HL-60 (cell line): ENCODE measurements around the gene EEF2KMT.
"Not testable (repeated sequence)": the region's sequence is repeated elsewhere in the genome, so short reads cannot be mapped to it uniquely, and the experiment has no call there.

Experiments used
- DNase-seq, 2 experiments: peaks; one replicate each; pipeline ENCODE4 v3.0.0-alpha.2; 2010 to 2020; ENCODE audit warnings: low read depth in 1 of 2, low spot score in 1 of 2
- H3K27ac ChIP-seq: fragments of 250-450 bp; sonication (Bioruptor Pico); replicated peaks from 2 replicates; pipeline ENCODE4 v1.5.1; 2020; ENCODE audit warnings: mild to moderate bottlenecking, moderate library complexity
- H3K27me3 ChIP-seq: fragments of 250-450 bp; sonication (Bioruptor Pico); 2 replicates; pipeline ENCODE4 v1.5.1; 2021; ENCODE audit warnings: mild to moderate bottlenecking, moderate library complexity; ENCODE audit not compliant: insufficient read depth, poor library complexity, severe bottlenecking
- H3K4me3 ChIP-seq: replicated peaks from 2 replicates; pipeline ENCODE4 v1.5.1; 2011; ENCODE audit warnings: mild to moderate bottlenecking, control low read depth, low read length; ENCODE audit not compliant: insufficient read depth
- CTCF ChIP-seq: IDR thresholded peaks from one replicate; pipeline ENCODE4 v1.5.1; 2011; ENCODE audit warnings: low read length, control low read depth, inconsistent platforms; ENCODE audit not compliant: insufficient read depth
- GABPA ChIP-seq: IDR thresholded peaks from 2 replicates; pipeline ENCODE4 v1.6.1; 2012; ENCODE audit warnings: low read depth
- POLR2AphosphoS5 ChIP-seq: IDR thresholded peaks from 2 replicates; pipeline ENCODE4 v1.6.1; 2012; ENCODE audit warnings: low read depth
- REST ChIP-seq: IDR thresholded peaks from 2 replicates; pipeline ENCODE4 v1.6.1; 2012; ENCODE audit warnings: low read depth; ENCODE audit not compliant: insufficient replicate concordance
- SPI1 ChIP-seq: IDR thresholded peaks from 2 replicates; pipeline ENCODE4 v1.6.1; 2012; ENCODE audit warnings: low read depth, mild to moderate bottlenecking, borderline replicate concordance
- long read RNA-seq: library from polyadenylated mRNA; unstranded; transcript quantifications from one replicate; pipeline ENCODE4 v2.0.0, GENCODE V29; 2020

Gene EEF2KMT
- long read RNA-seq, transcript EEF2KMT-201 (8 exons, 2,390 nt), result major isoform, 68 of 118 reads
- long read RNA-seq, transcript EEF2KMT-202 (7 exons, 2,268 nt), result minor isoform, 33 of 118 reads
- long read RNA-seq, partial matches to known transcripts, result 1 of 118 reads
- long read RNA-seq, other reads (novel, unspliced or antisense), result 15 of 118 reads

- DNase-seq, result peak; percentile 97 to 99
- peak within 1 kb of the TSS; percentile 63 for H3K27ac ChIP-seq
- H3K27me3 ChIP-seq, result not testable (repeated sequence)
- H3K4me3 ChIP-seq, result peak within 1 kb of the TSS; percentile 75
Observed at GRCh38 chr16:5097470-5098220, at the start of gene EEF2KMT. EEF2KMT (minus strand) TSS chr16:5097795; CDS start chr16:5097739, 56 bp downstream.

GRCh38 chr16:5144621-5144956 lies 47.0 kb upstream of the EEF2KMT start:
- not testable (repeated sequence) for H3K4me3 ChIP-seq, H3K27ac ChIP-seq, H3K27me3 ChIP-seq, DNase-seq

- Histone ChIP-seq H3K27ac (no peak overlapping the region), H3K27me3 (no peaks in the 10 kb centered on the region), H3K4me3 (no peak overlapping the region)
- DNase-seq, result no peak
- TF ChIP-seq POLR2AphosphoS5, result no peak
- TF ChIP-seq SPI1, result no peak
- TF ChIP-seq CTCF, result no peak
- TF ChIP-seq GABPA, result no peak
- no peak for TF ChIP-seq REST
Observed at GRCh38 chr16:5143761-5144620, 46.4 kb upstream of the EEF2KMT start.

GRCh38 chr16:5140151-5140550 lies 42.6 kb upstream of the EEF2KMT start:
- not testable (repeated sequence) for DNase-seq, H3K4me3 ChIP-seq, H3K27me3 ChIP-seq, H3K27ac ChIP-seq

GRCh38 chr16:5134739-5135452 lies 37.3 kb upstream of the EEF2KMT start:
- DNase-seq, result not testable (repeated sequence)

GRCh38 chr16:5132915-5133600 lies 35.5 kb upstream of the EEF2KMT start:
- H3K4me3 ChIP-seq, H3K27ac ChIP-seq, DNase-seq, H3K27me3 ChIP-seq: not testable (repeated sequence)

More at GRCh38 chr16:5134739-5135452, 37.3 kb upstream of the EEF2KMT start:
- not testable (repeated sequence) for H3K4me3 ChIP-seq, H3K27ac ChIP-seq, H3K27me3 ChIP-seq

- not testable (repeated sequence) for H3K4me3 ChIP-seq, H3K27ac ChIP-seq, H3K27me3 ChIP-seq, DNase-seq
Observed at GRCh38 chr16:5131467-5132004, 33.9 kb upstream of the EEF2KMT start.
